G401 (cell line): Measurements from ENCODE around the gene RAD52. TPM values are rescaled to one million over a fixed set of nuclear protein-coding genes. Genes with fewer than 3 reads are reported as not detected.
"Not testable (repeated sequence)": the region's sequence is repeated elsewhere in the genome, so short reads cannot be mapped to it uniquely, and the experiment has no call there.

ENCODE experiments used
- DNase-seq: peaks from one replicate; pipeline ENCODE4 v3.0.0-alpha.2; 2015; ENCODE audit warnings: low spot score
- in situ Hi-C: cut with HindIII; loops from 2 replicates; pipeline ENCODE4 v1.10.0; 2016; ENCODE audit warnings: low sequenced_read_pairs, mixed read lengths
- total RNA-seq: library from RNA; depleted of rRNA; stranded (reverse); fragments of >200 nt; shearing (Covaris generic); gene quantifications from 2 replicates; pipeline ENCODE4 v1.2.3, GENCODE V29; 2014

RAD52 gene
- total RNA-seq, 1 experiment from 2014 or later: 19.2 TPM

- DNase-seq: no peak
- in situ Hi-C loops: no loop called here
Measured at GRCh38 chr12:969821-970220, 20.3 kb upstream of the RAD52 start.

GRCh38 chr12:968545-968944, 19.1 kb upstream of the RAD52 start:
- DNase-seq: peak; percentile 57
- in situ Hi-C loops: no loop called here

GRCh38 chr12:967641-968040, 18.1 kb upstream of the RAD52 start:
- in situ Hi-C loops: no loop called here
- no peak for DNase-seq

GRCh38 chr12:966724-967123, 17.2 kb upstream of the RAD52 start:
- no peak for DNase-seq
- in situ Hi-C loops: no loop called here

- DNase-seq: no peak
- in situ Hi-C loops: no loop called here
Measured at GRCh38 chr12:958588-959123, 9.2 kb upstream of the RAD52 start.

- no peak for DNase-seq
- in situ Hi-C loops: no loop called here
Measured at GRCh38 chr12:955939-956338, 6.4 kb upstream of the RAD52 start.

GRCh38 chr12:954741-955140, 5.2 kb upstream of the RAD52 start:
- DNase-seq: no peak
- in situ Hi-C loops: no loop called here

GRCh38 chr12:953776-954175, 4.3 kb upstream of the RAD52 start:
- in situ Hi-C loops: no loop called here
- DNase-seq: peak; percentile 41

GRCh38 chr12:951176-951575, 1.7 kb upstream of the RAD52 start:
- DNase-seq: no peak
- in situ Hi-C loops: no loop called here

GRCh38 chr12:948238-948637, 1.3 kb downstream of the RAD52 start:
- no peak for DNase-seq
- in situ Hi-C loops: no loop called here

- in situ Hi-C loops: no loop called here
- no peak for DNase-seq
Measured at GRCh38 chr12:946631-947030, 2.9 kb downstream of the RAD52 start.

- in situ Hi-C loops: no loop called here
- no peak for DNase-seq
Measured at GRCh38 chr12:946212-946611, 3.3 kb downstream of the RAD52 start.

GRCh38 chr12:944211-944610, 5.3 kb downstream of the RAD52 start:
- DNase-seq: no peak
- in situ Hi-C loops: no loop called here

GRCh38 chr12:943051-943450, 6.4 kb downstream of the RAD52 start:
- in situ Hi-C loops: no loop called here

GRCh38 chr12:938810-939209, 10.7 kb downstream of the RAD52 start:
- in situ Hi-C loops: no loop called here

More at GRCh38 chr12:943051-943450, 6.4 kb downstream of the RAD52 start:
- no peak for DNase-seq

GRCh38 chr12:936377-937345, 12.8 kb downstream of the RAD52 start:
- in situ Hi-C loops: no loop called here
- DNase-seq: no peak

More at GRCh38 chr12:938810-939209, 10.7 kb downstream of the RAD52 start:
- DNase-seq: no peak

- in situ Hi-C loops, DNase-seq: not testable (repeated sequence)
Measured at GRCh38 chr12:935891-936290, 13.6 kb downstream of the RAD52 start.

- in situ Hi-C loops: no loop called here
- DNase-seq: no peak
Measured at GRCh38 chr12:931591-931990, 17.9 kb downstream of the RAD52 start.

GRCh38 chr12:931060-931459, 18.4 kb downstream of the RAD52 start:
- DNase-seq: no peak
- in situ Hi-C loops: no loop called here

- in situ Hi-C loops: no loop called here
- no peak for DNase-seq
Measured at GRCh38 chr12:926641-927040, 22.9 kb downstream of the RAD52 start.

- in situ Hi-C loops: no loop called here
- DNase-seq: no peak
Measured at GRCh38 chr12:922285-922684, 27.2 kb downstream of the RAD52 start.
